NB4 (cell line): ENCODE data around the gene TRIM25.

Experiments
- DNase-seq: peaks from one replicate; pipeline ENCODE4 v3.0.0; 2010; ENCODE audit warnings: low read depth
- H3K4me3 ChIP-seq: one replicate; pipeline ENCODE4 v1.5.1; 2011; ENCODE audit warnings: mild to moderate bottlenecking, low read depth, low read length, moderate library complexity
- CTCF ChIP-seq: IDR thresholded peaks from one replicate; pipeline ENCODE4 v1.5.1; 2012; ENCODE audit warnings: low read depth, low read length
- MAX ChIP-seq: IDR thresholded peaks from 2 replicates; pipeline ENCODE4 v1.6.1; 2011; ENCODE audit warnings: low read depth, low read length
- MYC ChIP-seq: IDR thresholded peaks from 2 replicates; pipeline ENCODE4 v1.6.1; 2011; ENCODE audit warnings: low read depth, low read length
- POLR2A ChIP-seq: IDR thresholded peaks from 2 replicates; pipeline ENCODE4 v1.6.1; 2011; ENCODE audit warnings: mild to moderate bottlenecking; ENCODE audit not compliant: insufficient read length; ENCODE audit errors: extremely low read depth

The TRIM25 gene

GRCh38 chr17:56929362-56929969, 15.6 kb upstream of the TRIM25 start:
- DNase-seq, result peak; percentile 43
- no peak overlapping the region for H3K4me3 ChIP-seq
- no peak for TF ChIP-seq POLR2A

GRCh38 chr17:56928586-56928985, 14.7 kb upstream of the TRIM25 start:
- TF ChIP-seq CTCF, result no peak
- TF ChIP-seq POLR2A, result no peak
- TF ChIP-seq MAX, result no peak
- no peak for TF ChIP-seq MYC
- no peak overlapping the region for H3K4me3 ChIP-seq
- no peak for DNase-seq

GRCh38 chr17:56926704-56927103, 12.9 kb upstream of the TRIM25 start:
- no peak for DNase-seq
- H3K4me3 ChIP-seq, result no peak overlapping the region
- no peak for TF ChIP-seq POLR2A
- no peak for TF ChIP-seq MYC
- TF ChIP-seq CTCF, result no peak
- no peak for TF ChIP-seq MAX

GRCh38 chr17:56926270-56926669, 12.4 kb upstream of the TRIM25 start:
- DNase-seq, result no peak
- TF ChIP-seq CTCF (no peak), MAX (no peak), MYC (no peak), POLR2A (no peak)
- no peak overlapping the region for H3K4me3 ChIP-seq

GRCh38 chr17:56925088-56925487, 11.2 kb upstream of the TRIM25 start:
- TF ChIP-seq CTCF, result no peak
- TF ChIP-seq MAX, result no peak
- no peak for TF ChIP-seq POLR2A
- no peak for TF ChIP-seq MYC
- DNase-seq, result no peak
- H3K4me3 ChIP-seq, result no peak overlapping the region

- H3K4me3 ChIP-seq, result no peak overlapping the region
- no peak for TF ChIP-seq CTCF
- no peak for DNase-seq
Measured at GRCh38 chr17:56919717-56920116, 5.9 kb upstream of the TRIM25 start.

- no peak overlapping the region for H3K4me3 ChIP-seq
- peak; percentile 72 for TF ChIP-seq MAX
- no peak for TF ChIP-seq CTCF
- TF ChIP-seq MYC, result no peak
- peak; percentile 90 for DNase-seq
Measured at GRCh38 chr17:56918916-56919315, 5.1 kb upstream of the TRIM25 start.
